Body of pancreas (tissue), 4 donors: ENCODE measurements around the gene RAB42.
"Not testable (repeated sequence)": the region's sequence is repeated elsewhere in the genome, so short reads cannot be mapped to it uniquely, and the experiment has no call there.

ENCODE experiments used
- POLR2A ChIP-seq, 3 donors: fragments of 450-650 bp; IDR thresholded peaks; one replicate each; pipeline ENCODE4 v1.6.1; 2016; ENCODE audit warnings: antibody characterized with exemption in 3 of 3, mild to moderate bottlenecking in 2 of 3
- TF ChIP-seq, protein P1 (sequence below), 7 experiments: fragments of 450-650 bp in 4 of 7; fragments of 200-600 bp in 3 of 7; sonication (generic) in 3 of 7; IDR thresholded peaks; one replicate each; pipeline ENCODE4 v1.5.1; 2016 to 2019; ENCODE audit warnings: antibody characterized with exemption in 7 of 7

DNA sequence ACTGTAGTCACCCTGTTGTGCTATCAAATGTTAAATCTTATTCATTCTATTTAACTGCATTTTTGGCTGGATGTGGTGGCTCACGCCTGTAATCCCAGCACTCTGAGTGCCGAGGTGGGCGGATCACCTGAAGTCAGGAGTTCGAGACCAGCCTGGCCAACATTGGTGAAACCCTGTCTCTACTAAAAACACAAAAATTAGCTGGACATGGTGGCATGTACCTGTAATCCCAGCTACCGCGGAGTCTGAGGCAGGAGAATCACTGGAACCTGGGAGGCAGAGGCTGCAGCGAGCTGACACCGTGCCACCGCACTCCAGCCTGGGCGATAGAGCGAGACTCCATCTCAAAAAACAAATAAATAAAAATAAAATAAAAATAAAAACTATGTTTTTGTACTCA is 4.2 kb downstream of the RAB42 start:
- TF ChIP-seq, protein P1, sequence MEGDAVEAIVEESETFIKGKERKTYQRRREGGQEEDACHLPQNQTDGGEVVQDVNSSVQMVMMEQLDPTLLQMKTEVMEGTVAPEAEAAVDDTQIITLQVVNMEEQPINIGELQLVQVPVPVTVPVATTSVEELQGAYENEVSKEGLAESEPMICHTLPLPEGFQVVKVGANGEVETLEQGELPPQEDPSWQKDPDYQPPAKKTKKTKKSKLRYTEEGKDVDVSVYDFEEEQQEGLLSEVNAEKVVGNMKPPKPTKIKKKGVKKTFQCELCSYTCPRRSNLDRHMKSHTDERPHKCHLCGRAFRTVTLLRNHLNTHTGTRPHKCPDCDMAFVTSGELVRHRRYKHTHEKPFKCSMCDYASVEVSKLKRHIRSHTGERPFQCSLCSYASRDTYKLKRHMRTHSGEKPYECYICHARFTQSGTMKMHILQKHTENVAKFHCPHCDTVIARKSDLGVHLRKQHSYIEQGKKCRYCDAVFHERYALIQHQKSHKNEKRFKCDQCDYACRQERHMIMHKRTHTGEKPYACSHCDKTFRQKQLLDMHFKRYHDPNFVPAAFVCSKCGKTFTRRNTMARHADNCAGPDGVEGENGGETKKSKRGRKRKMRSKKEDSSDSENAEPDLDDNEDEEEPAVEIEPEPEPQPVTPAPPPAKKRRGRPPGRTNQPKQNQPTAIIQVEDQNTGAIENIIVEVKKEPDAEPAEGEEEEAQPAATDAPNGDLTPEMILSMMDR (IDR thresholded peaks at IDR 0.05), result not testable (repeated sequence)
- not testable (repeated sequence) for TF ChIP-seq POLR2A (IDR thresholded peaks at IDR 0.05)
